HCT116 (cell line): ENCODE results near the gene LRCH4. TPM values are rescaled to one million over a fixed set of nuclear protein-coding genes. Genes with fewer than 3 reads are reported as not detected.

Experiments
- ATAC-seq: fragments of 200-7000 bp; cut with Tn5 transposase; 2 replicates; pipeline ENCODE4 v1.9.1; 2020; ENCODE audit warnings: mild to moderate bottlenecking, moderate library complexity
- BruUV-seq: library from RNA; stranded (reverse); fragments of 400-500 nt; replicated peaks from 2 replicates; lab custom pipeline; 2021; lab: Mats Ljungman, UMichigan
- CTCF ChIA-PET: fragments of 300-600 bp; sonication (Branson Sonifier 250); formaldehyde crosslinking; loops from one replicate; lab custom pipeline; 2021; ENCODE audit warnings: antibody characterized with exemption; lab: Charles Lee
- POLR2A ChIA-PET: fragments of 300-600, 350-600 bp; sonication (Branson Sonifier 250); formaldehyde crosslinking; loops from one replicate; lab custom pipeline; 2021; ENCODE audit warnings: antibody characterized with exemption; lab: Charles Lee
- RAD21 ChIA-PET, 2 experiments: fragments of 300-600 bp; sonication (Branson Sonifier 250); formaldehyde crosslinking; loops; one replicate each; lab custom pipeline; 2023; ENCODE audit warnings: low total read pairs in 2 of 2; ENCODE audit not compliant: uncharacterized antibody in 2 of 2, unreplicated experiment in 2 of 2, low non-redundant PET in 1 of 2; lab: Charles Lee
- DNase-seq: peaks from one replicate; pipeline ENCODE4 v3.0.0-alpha.2; 2010; ENCODE audit warnings: low read depth, low spot score
- H2AFZ ChIP-seq: fragments of 200-600 bp; shearing (Covaris generic), sonication (generic); 2 replicates; pipeline ENCODE4 v1.6.1; 2017; ENCODE audit warnings: low read depth, mixed run types, mixed read lengths, antibody characterized with exemption, low read length; ENCODE audit not compliant: poor library complexity, severe bottlenecking
- H3K27ac ChIP-seq: 2 replicates; pipeline ENCODE4 v1.5.1; 2012; ENCODE audit warnings: low read depth, low read length
- H3K27me3 ChIP-seq: fragments of 200-600 bp; sonication (generic); 2 replicates; pipeline ENCODE4 v1.6.1; 2016; ENCODE audit warnings: mixed run types, low read length, mixed read lengths; ENCODE audit not compliant: insufficient read depth
- H3K36me3 ChIP-seq, 2 experiments: fragments of 200-500 bp in 1 of 2; fragments of 200-600 bp in 1 of 2; sonication (Bioruptor generic) in 1 of 2; sonication (generic) in 1 of 2; 2 replicates each; pipeline versions ENCODE4 v1.5.1 to v1.6.1; 2014 to 2016; ENCODE audit warnings: low read length in 2 of 2, inconsistent platforms in 1 of 2, mixed read lengths in 1 of 2, mixed run types in 1 of 2; ENCODE audit not compliant: insufficient read depth in 2 of 2, control insufficient read depth in 1 of 2
- H3K4me1 ChIP-seq, 2 experiments: fragments of 200-600 bp in 1 of 2; sonication (generic) in 1 of 2; 2 replicates each; pipeline versions ENCODE4 v1.5.1 to v1.6.1; 2012 to 2017; ENCODE audit warnings: low read length in 2 of 2, inconsistent platforms in 1 of 2, mild to moderate bottlenecking in 1 of 2, mixed read lengths in 1 of 2, mixed run types in 1 of 2, moderate library complexity in 1 of 2; ENCODE audit not compliant: insufficient read depth in 2 of 2, control insufficient read depth in 1 of 2
- H3K4me2 ChIP-seq: fragments of 200-600 bp; sonication (generic); 2 replicates; pipeline ENCODE4 v1.6.1; 2017; ENCODE audit warnings: mixed run types, low read length, mixed read lengths
- H3K4me3 ChIP-seq, 2 experiments: fragments of 200-600 bp in 1 of 2; sonication (generic) in 1 of 2; replicated peaks in 1 of 2; 2 replicates each; pipeline ENCODE4 v1.5.1; 2011 to 2016; ENCODE audit warnings: low read length in 2 of 2, control low read depth in 1 of 2, low read depth in 1 of 2, mild to moderate bottlenecking in 1 of 2, mixed read lengths in 1 of 2, mixed run types in 1 of 2
- H3K79me2 ChIP-seq: fragments of 200-600 bp; sonication (generic); 2 replicates; pipeline ENCODE4 v1.6.1; 2017; ENCODE audit warnings: mild to moderate bottlenecking, mixed run types, low read length, moderate library complexity, mixed read lengths; ENCODE audit not compliant: insufficient read depth
- H3K9ac ChIP-seq: fragments of 200-600 bp; sonication (generic); 2 replicates; pipeline ENCODE4 v1.6.1; 2016; ENCODE audit warnings: low read length, mixed read lengths
- H3K9me2 ChIP-seq: fragments of 200-600 bp; sonication (generic), shearing (Covaris generic); 2 replicates; pipeline ENCODE4 v1.6.1; 2017; ENCODE audit warnings: mixed run types, mild to moderate bottlenecking, moderate library complexity; ENCODE audit not compliant: insufficient read depth
- H3K9me3 ChIP-seq, 2 experiments: fragments of 200-500 bp in 1 of 2; fragments of 200-600 bp in 1 of 2; sonication (Bioruptor generic) in 1 of 2; sonication (generic) in 1 of 2; 2 replicates each; pipeline ENCODE4 v1.6.1; 2014 to 2017; ENCODE audit warnings: low read length in 2 of 2, mixed read lengths in 2 of 2, inconsistent platforms in 1 of 2, low read depth in 1 of 2, mild to moderate bottlenecking in 1 of 2, mixed run types in 1 of 2, moderate library complexity in 1 of 2; ENCODE audit not compliant: control insufficient read depth in 1 of 2, insufficient read depth in 1 of 2
- H4K20me1 ChIP-seq: fragments of 200-600 bp; sonication (generic), shearing (Covaris generic); 2 replicates; pipeline ENCODE4 v1.6.1; 2017; ENCODE audit warnings: mixed run types, mild to moderate bottlenecking, moderate library complexity; ENCODE audit not compliant: insufficient read depth
- CBX3 ChIP-seq: IDR thresholded peaks from 2 replicates; pipeline ENCODE4 v1.6.1; 2012; ENCODE audit warnings: low read depth
- CEBPB ChIP-seq: IDR thresholded peaks from 2 replicates; pipeline ENCODE4 v1.6.1; 2012; ENCODE audit warnings: low read depth
- CTCF ChIP-seq, 3 experiments: fragments of 200-600 bp in 1 of 3; sonication (generic) in 1 of 3; IDR thresholded peaks in 2 of 3; conservative IDR thresholded peaks in 1 of 3; 2 replicates each; pipeline ENCODE4 v1.5.1; 2012 to 2017; ENCODE audit warnings: low read depth in 2 of 3, low read length in 2 of 3, antibody characterized with exemption in 1 of 3, borderline replicate concordance in 1 of 3, control low read depth in 1 of 3, mild to moderate bottlenecking in 1 of 3, mixed read lengths in 1 of 3, mixed run types in 1 of 3, moderate library complexity in 1 of 3; ENCODE audit not compliant: insufficient read depth in 1 of 3
- EGR1 ChIP-seq: IDR thresholded peaks from 2 replicates; pipeline ENCODE4 v1.6.1; 2012; ENCODE audit warnings: low read depth
- EZH2phosphoT487 ChIP-seq: fragments of 200-600 bp; IDR thresholded peaks from 2 replicates; pipeline ENCODE4 v1.6.1; 2018; ENCODE audit warnings: antibody characterized with exemption, borderline replicate concordance
- FOSL1 ChIP-seq: IDR thresholded peaks from 2 replicates; pipeline ENCODE4 v1.6.1; 2012; ENCODE audit warnings: low read depth
- JUND ChIP-seq: IDR thresholded peaks from 2 replicates; pipeline ENCODE4 v1.6.1; 2012
- MAX ChIP-seq: IDR thresholded peaks from 2 replicates; pipeline ENCODE4 v1.6.1; 2012
- POLR2A ChIP-seq: IDR thresholded peaks from 2 replicates; pipeline ENCODE4 v1.7.0; 2011; ENCODE audit warnings: borderline replicate concordance; ENCODE audit not compliant: insufficient read depth, insufficient read length; ENCODE audit errors: extremely low read depth
- SIN3A ChIP-seq: IDR thresholded peaks from 2 replicates; pipeline ENCODE4 v1.6.1; 2012; ENCODE audit warnings: low read depth
- SP1 ChIP-seq: IDR thresholded peaks from 2 replicates; pipeline ENCODE4 v1.6.1; 2012; ENCODE audit warnings: low read depth
- SRF ChIP-seq: IDR thresholded peaks from 2 replicates; pipeline ENCODE4 v1.6.1; 2012; ENCODE audit warnings: low read depth
- TCF7L2 ChIP-seq: IDR thresholded peaks from 2 replicates; pipeline ENCODE4 v1.7.0; 2011; ENCODE audit warnings: borderline replicate concordance, inconsistent platforms; ENCODE audit not compliant: insufficient read depth, insufficient read length; ENCODE audit errors: extremely low read depth
- YY1 ChIP-seq: IDR thresholded peaks from 2 replicates; pipeline ENCODE4 v1.6.1; 2011; ENCODE audit warnings: low read length, low read depth, moderate library complexity, mild to moderate bottlenecking; ENCODE audit not compliant: insufficient replicate concordance; ENCODE audit errors: extremely low read depth
- ZFX ChIP-seq: fragments of 450-650 bp; IDR thresholded peaks from 2 replicates; pipeline ENCODE4 v1.6.1; 2017
- ZNF274 ChIP-seq: fragments of 200-500 bp; sonication (Bioruptor generic); IDR thresholded peaks from 2 replicates; pipeline ENCODE4 v1.6.1; 2014; ENCODE audit warnings: mild to moderate bottlenecking, low read depth, low read length, inconsistent platforms
- intact Hi-C: fragments of 100-400 bp; cut with micrococcal nuclease; formaldehyde crosslinking; loops from 2 replicates; pipeline ENCODE4 v1.10.0; 2022
- total RNA-seq: library from RNA; stranded (reverse); gene quantifications from one replicate; pipeline ENCODE4 v1.2.1, GENCODE V29; 2021; ENCODE audit not compliant: unreplicated experiment
- TF ChIP-seq, protein P1 (sequence below): IDR thresholded peaks from 2 replicates; pipeline ENCODE4 v1.6.1; 2012; ENCODE audit warnings: low read depth
- TF ChIP-seq, protein P2 (sequence below): IDR thresholded peaks from 2 replicates; pipeline ENCODE4 v1.6.1; 2011; ENCODE audit warnings: mild to moderate bottlenecking, low read length, moderate library complexity; ENCODE audit not compliant: insufficient replicate concordance; ENCODE audit errors: extremely low read depth

The LRCH4 gene
- total RNA-seq, 1 experiment from 2014 or later: 47.9 TPM

GRCh38 chr7:100600730-100601038 is 14.8 kb upstream of the LRCH4 start:
- POLR2A ChIA-PET: no interaction called here
- CTCF ChIA-PET: no interaction called here
- no peak overlapping the region for H3K4me2 ChIP-seq

More at GRCh38 chr7:100600730-100601038, 14.8 kb upstream of the LRCH4 start:
- Histone ChIP-seq H3K27me3 (no peaks in the 10 kb centered on the region), H3K27ac (no peak overlapping the region), H3K9ac (no peak overlapping the region), H3K9me3 (no peaks in the 10 kb centered on the region), H3K36me3 (no peaks in the 10 kb centered on the region), H3K4me1 (peaks cover 0 to 42% of the 10 kb centered on the region in 2 experiments; a peak in 3 of 4 replicates), H3K4me3 (no peak overlapping the region), H3K9me2 (no peaks in the 10 kb centered on the region), H2AFZ (no peak overlapping the region), H3K79me2 (no peaks in the 10 kb centered on the region), H4K20me1 (no peaks in the 10 kb centered on the region)
- RAD21 ChIA-PET: no interaction called here
- intact Hi-C loops: no loop called here
- TF ChIP-seq ZFX (no peak), CTCF (IDR thresholded peaks at IDR 0.05 in 2 of 3, conservative IDR thresholded peaks at IDR 0.05 in 1 of 3; ENCODE audit: borderline replicate concordance in 1 of 3, insufficient read depth in 1 of 3, low read depth in 2 of 3, low read length in 2 of 3) (no peak), SP1 (no peak), CEBPB (no peak), JUND (no peak), SRF (no peak), POLR2A (no peak), TCF7L2 (no peak), MAX (no peak), FOSL1 (no peak), CBX3 (no peak), EGR1 (no peak), YY1 (no peak), EZH2phosphoT487 (no peak), SIN3A (no peak), ZNF274 (no peak)
- TF ChIP-seq, protein P1, sequence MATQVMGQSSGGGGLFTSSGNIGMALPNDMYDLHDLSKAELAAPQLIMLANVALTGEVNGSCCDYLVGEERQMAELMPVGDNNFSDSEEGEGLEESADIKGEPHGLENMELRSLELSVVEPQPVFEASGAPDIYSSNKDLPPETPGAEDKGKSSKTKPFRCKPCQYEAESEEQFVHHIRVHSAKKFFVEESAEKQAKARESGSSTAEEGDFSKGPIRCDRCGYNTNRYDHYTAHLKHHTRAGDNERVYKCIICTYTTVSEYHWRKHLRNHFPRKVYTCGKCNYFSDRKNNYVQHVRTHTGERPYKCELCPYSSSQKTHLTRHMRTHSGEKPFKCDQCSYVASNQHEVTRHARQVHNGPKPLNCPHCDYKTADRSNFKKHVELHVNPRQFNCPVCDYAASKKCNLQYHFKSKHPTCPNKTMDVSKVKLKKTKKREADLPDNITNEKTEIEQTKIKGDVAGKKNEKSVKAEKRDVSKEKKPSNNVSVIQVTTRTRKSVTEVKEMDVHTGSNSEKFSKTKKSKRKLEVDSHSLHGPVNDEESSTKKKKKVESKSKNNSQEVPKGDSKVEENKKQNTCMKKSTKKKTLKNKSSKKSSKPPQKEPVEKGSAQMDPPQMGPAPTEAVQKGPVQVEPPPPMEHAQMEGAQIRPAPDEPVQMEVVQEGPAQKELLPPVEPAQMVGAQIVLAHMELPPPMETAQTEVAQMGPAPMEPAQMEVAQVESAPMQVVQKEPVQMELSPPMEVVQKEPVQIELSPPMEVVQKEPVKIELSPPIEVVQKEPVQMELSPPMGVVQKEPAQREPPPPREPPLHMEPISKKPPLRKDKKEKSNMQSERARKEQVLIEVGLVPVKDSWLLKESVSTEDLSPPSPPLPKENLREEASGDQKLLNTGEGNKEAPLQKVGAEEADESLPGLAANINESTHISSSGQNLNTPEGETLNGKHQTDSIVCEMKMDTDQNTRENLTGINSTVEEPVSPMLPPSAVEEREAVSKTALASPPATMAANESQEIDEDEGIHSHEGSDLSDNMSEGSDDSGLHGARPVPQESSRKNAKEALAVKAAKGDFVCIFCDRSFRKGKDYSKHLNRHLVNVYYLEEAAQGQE: no peak
- TF ChIP-seq, protein P2, sequence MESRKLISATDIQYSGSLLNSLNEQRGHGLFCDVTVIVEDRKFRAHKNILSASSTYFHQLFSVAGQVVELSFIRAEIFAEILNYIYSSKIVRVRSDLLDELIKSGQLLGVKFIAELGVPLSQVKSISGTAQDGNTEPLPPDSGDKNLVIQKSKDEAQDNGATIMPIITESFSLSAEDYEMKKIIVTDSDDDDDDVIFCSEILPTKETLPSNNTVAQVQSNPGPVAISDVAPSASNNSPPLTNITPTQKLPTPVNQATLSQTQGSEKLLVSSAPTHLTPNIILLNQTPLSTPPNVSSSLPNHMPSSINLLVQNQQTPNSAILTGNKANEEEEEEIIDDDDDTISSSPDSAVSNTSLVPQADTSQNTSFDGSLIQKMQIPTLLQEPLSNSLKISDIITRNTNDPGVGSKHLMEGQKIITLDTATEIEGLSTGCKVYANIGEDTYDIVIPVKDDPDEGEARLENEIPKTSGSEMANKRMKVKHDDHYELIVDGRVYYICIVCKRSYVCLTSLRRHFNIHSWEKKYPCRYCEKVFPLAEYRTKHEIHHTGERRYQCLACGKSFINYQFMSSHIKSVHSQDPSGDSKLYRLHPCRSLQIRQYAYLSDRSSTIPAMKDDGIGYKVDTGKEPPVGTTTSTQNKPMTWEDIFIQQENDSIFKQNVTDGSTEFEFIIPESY: no peak
- no peak for DNase-seq
- no TSS peak for BruUV-seq
- no peak for ATAC-seq
